SU-DHL-6 (cell line): ENCODE results near the gene MAGI3.

ENCODE experiments used
- CTCF ChIP-seq: fragments of 200-600 bp; sonication (generic); IDR thresholded peaks from one replicate; pipeline ENCODE4 v1.5.1; 2017; ENCODE audit warnings: antibody characterized with exemption, mild to moderate bottlenecking, low read length, moderate library complexity; ENCODE audit not compliant: insufficient read depth, poor library complexity, severe bottlenecking
- EZH2phosphoT487 ChIP-seq: fragments of 200-600 bp; sonication (generic), shearing (Covaris generic); conservative IDR thresholded peaks from 2 replicates; pipeline ENCODE4 v1.6.1; 2018; ENCODE audit warnings: mild to moderate bottlenecking, antibody characterized with exemption, low read length, moderate library complexity, mixed read lengths

GRCh38 chr1:113508364-113509164 is 118.2 kb downstream of the MAGI3 start:
- TF ChIP-seq CTCF: no peak
- TF ChIP-seq EZH2phosphoT487: no peak
